Suprapubic skin (tissue), 4 donors: Measurements from ENCODE around the gene TMEM127. TPM values are rescaled to one million over a fixed set of nuclear protein-coding genes. Genes with fewer than 3 reads are reported as not detected.

ENCODE experiments used
- DNase-seq, 2 donors: peaks; one replicate each; pipeline ENCODE4 v3.0.0-alpha.2; 2019; ENCODE audit warnings: low spot score in 2 of 2
- H3K27ac ChIP-seq: fragments of 200-600 bp; sonication (generic); one replicate; pipeline ENCODE4 v1.5.1; 2019
- H3K27me3 ChIP-seq: fragments of 200-600 bp; sonication (generic); one replicate; pipeline ENCODE4 v1.5.1; 2019
- H3K36me3 ChIP-seq: fragments of 200-600 bp; sonication (generic); one replicate; pipeline ENCODE4 v1.5.1; 2019
- H3K4me1 ChIP-seq: fragments of 200-600 bp; sonication (generic); one replicate; pipeline ENCODE4 v1.5.1; 2019
- H3K4me3 ChIP-seq: fragments of 200-600 bp; sonication (generic); one replicate; pipeline ENCODE4 v1.5.1; 2019; ENCODE audit warnings: mild to moderate bottlenecking
- H3K9me3 ChIP-seq: fragments of 200-600 bp; sonication (generic); one replicate; pipeline ENCODE4 v1.5.1; 2019
- EP300 ChIP-seq: sonication (generic); formaldehyde crosslinking; IDR thresholded peaks from one replicate; pipeline ENCODE4 v1.6.1; 2017; ENCODE audit warnings: antibody characterized with exemption
- POLR2A ChIP-seq, 2 donors: fragments of 450-650 bp; IDR thresholded peaks; one replicate each; pipeline ENCODE4 v1.6.1; 2017; ENCODE audit warnings: antibody characterized with exemption in 2 of 2, mild to moderate bottlenecking in 2 of 2, moderate library complexity in 2 of 2
- POLR2AphosphoS5 ChIP-seq, 3 donors: sonication (generic); formaldehyde crosslinking; IDR thresholded peaks; one replicate each; pipeline ENCODE4 v1.6.1; 2017; ENCODE audit warnings: antibody characterized with exemption in 3 of 3
- WGBS: methylation state at CpG from one replicate; pipeline ENCODE4 v1.1.5; 2018; 5-methylcytosine and 5-hydroxymethylcytosine counted together
- total RNA-seq, 4 donors: library from RNA; depleted of rRNA; stranded (reverse); fragments of >200 nt; gene quantifications; one replicate each; pipeline ENCODE4 v1.1.0, GENCODE V29; 2016
- TF ChIP-seq, protein P1 (sequence below), 2 donors: fragments of 200-600 bp in 1 of 2; fragments of 450-650 bp in 1 of 2; sonication (generic) in 1 of 2; IDR thresholded peaks; one replicate each; pipeline ENCODE4 v1.5.1; 2016 to 2019; ENCODE audit warnings: antibody characterized with exemption in 2 of 2, mild to moderate bottlenecking in 1 of 2, moderate library complexity in 1 of 2

The TMEM127 gene
- total RNA-seq, 4 donors from 2014 or later = 39.3 to 66.5 (median 53.9) TPM

DNA sequence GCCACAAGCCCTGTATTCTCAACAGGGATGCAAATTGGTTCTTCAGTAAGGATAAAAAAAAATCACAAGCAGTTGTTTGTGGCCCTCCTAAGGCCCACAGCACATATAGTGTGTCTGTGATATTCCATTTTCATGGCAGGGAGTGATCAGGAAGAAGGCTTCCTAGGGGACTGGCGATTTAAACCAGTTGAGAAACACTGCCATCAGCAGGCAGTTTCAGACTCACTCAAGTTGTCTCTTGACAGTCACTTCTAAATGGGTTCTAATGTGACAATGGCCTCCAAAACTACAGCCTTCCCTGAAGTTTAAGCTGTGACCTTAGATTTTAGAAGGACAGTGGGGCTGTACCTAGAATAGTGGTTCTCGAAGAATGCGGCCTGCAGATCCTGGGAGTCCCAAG, 6.2 kb upstream of the TMEM127 start:
- WGBS = 78% methylated on average over 3 of the region's 3 CpGs
- Histone ChIP-seq H3K27ac (no peak overlapping the region), H3K9me3 (no peaks in the 10 kb centered on the region), H3K36me3 (peaks cover 93% of the 10 kb centered on the region), H3K4me1 (peaks cover 7% of the 10 kb centered on the region), H3K27me3 (no peaks in the 10 kb centered on the region), H3K4me3 (no peak overlapping the region)
- no peak for TF ChIP-seq POLR2A (IDR thresholded peaks at IDR 0.05)
- TF ChIP-seq EP300 = no peak
- TF ChIP-seq POLR2AphosphoS5 (IDR thresholded peaks at IDR 0.05) = no peak
- TF ChIP-seq, protein P1, sequence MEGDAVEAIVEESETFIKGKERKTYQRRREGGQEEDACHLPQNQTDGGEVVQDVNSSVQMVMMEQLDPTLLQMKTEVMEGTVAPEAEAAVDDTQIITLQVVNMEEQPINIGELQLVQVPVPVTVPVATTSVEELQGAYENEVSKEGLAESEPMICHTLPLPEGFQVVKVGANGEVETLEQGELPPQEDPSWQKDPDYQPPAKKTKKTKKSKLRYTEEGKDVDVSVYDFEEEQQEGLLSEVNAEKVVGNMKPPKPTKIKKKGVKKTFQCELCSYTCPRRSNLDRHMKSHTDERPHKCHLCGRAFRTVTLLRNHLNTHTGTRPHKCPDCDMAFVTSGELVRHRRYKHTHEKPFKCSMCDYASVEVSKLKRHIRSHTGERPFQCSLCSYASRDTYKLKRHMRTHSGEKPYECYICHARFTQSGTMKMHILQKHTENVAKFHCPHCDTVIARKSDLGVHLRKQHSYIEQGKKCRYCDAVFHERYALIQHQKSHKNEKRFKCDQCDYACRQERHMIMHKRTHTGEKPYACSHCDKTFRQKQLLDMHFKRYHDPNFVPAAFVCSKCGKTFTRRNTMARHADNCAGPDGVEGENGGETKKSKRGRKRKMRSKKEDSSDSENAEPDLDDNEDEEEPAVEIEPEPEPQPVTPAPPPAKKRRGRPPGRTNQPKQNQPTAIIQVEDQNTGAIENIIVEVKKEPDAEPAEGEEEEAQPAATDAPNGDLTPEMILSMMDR (IDR thresholded peaks at IDR 0.05) = no peak
- no peak for DNase-seq

- Histone ChIP-seq H3K9me3 (no peaks in the 10 kb centered on the region), H3K4me3 (peak overlapping the region; percentile 94), H3K27me3 (no peaks in the 10 kb centered on the region), H3K27ac (no peak overlapping the region), H3K4me1 (peaks cover 38% of the 10 kb centered on the region), H3K36me3 (peaks cover 46% of the 10 kb centered on the region)
- DNase-seq = no peak
- WGBS = 67% methylated on average over 12 of the region's 12 CpGs
- TF ChIP-seq POLR2AphosphoS5 (IDR thresholded peaks at IDR 0.05) = no peak
- TF ChIP-seq, protein P1 (IDR thresholded peaks at IDR 0.05) = peak in 1 of 2 donors; percentile 33
These were observed 1.6 kb upstream of the TMEM127 start for GRCh38 chr2:96267159-96267971.

GRCh38 chr2:96265349-96265839, 403 bp downstream of the TMEM127 start:
- no peak for TF ChIP-seq POLR2AphosphoS5 (IDR thresholded peaks at IDR 0.05)
- no peak for TF ChIP-seq EP300
- TF ChIP-seq, protein P1 (IDR thresholded peaks at IDR 0.05) = no peak
- no peak for TF ChIP-seq POLR2A (IDR thresholded peaks at IDR 0.05)
- H3K4me1 ChIP-seq = peaks cover 57% of the 10 kb centered on the region
- H3K4me3 ChIP-seq = peak overlapping the region; percentile 94
- peaks cover 28% of the 10 kb centered on the region for H3K36me3 ChIP-seq
- DNase-seq = peak; percentile 85 to 88
- H3K9me3 ChIP-seq = no peaks in the 10 kb centered on the region
- WGBS = 0% methylated on average over 13 of the region's 49 CpGs
- peak overlapping the region; percentile 94 for H3K27ac ChIP-seq
- no peaks in the 10 kb centered on the region for H3K27me3 ChIP-seq

DNA sequence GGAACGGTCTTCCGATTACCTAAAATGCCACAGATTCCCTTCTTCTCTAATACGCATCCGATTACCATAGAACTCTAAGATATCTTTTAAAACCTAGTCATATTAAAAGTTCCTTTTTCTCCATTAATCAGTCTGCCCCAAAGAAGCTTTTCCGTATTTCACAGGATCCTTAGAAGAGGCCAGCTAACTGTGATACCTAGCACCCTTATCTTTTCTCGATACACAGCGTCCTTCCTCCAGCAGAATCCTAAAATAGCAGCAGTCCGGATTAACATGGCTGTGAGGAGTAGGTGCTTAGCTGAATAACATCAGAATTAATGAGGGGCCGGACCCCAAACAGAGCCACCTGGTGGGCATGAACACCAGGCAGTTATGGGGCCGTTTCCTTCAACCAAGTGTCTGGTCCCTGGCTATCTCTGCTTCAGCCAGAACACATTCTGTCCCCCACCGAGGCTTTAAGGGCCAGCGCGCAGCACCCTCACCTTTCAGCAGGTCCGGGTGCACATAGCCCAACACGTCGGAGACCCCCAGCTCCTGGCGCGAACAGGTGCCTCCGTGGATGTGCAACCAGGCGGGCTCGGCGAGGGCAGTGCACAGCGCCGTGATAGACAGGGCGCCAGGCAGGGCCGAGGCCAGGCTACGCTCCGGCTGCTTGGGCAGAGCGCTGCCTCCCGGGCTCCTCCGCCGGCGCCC, 995 bp downstream of the TMEM127 start:
- WGBS = 21% methylated on average over 19 of the region's 33 CpGs
- Histone ChIP-seq H3K27me3 (no peaks in the 10 kb centered on the region), H3K4me3 (peak overlapping the region; percentile 94), H3K9me3 (no peaks in the 10 kb centered on the region), H3K4me1 (peaks cover 63% of the 10 kb centered on the region), H3K36me3 (peaks cover 22% of the 10 kb centered on the region), H3K27ac (peak overlapping the region; percentile 94)
- peak in 1 of 2 donors; percentile 76 for DNase-seq
- TF ChIP-seq EP300 = no peak
- TF ChIP-seq, protein P1 (IDR thresholded peaks at IDR 0.05) = peak in 1 of 2 donors; percentile 5

- no peaks in the 10 kb centered on the region for H3K9me3 ChIP-seq
- H3K4me1 ChIP-seq = peaks cover 70% of the 10 kb centered on the region
- H3K36me3 ChIP-seq = peaks cover 15% of the 10 kb centered on the region
- TF ChIP-seq POLR2A (IDR thresholded peaks at IDR 0.05) (no peak), POLR2AphosphoS5 (IDR thresholded peaks at IDR 0.05) (no peak), EP300 (no peak)
- TF ChIP-seq, protein P1 (IDR thresholded peaks at IDR 0.05) = no peak
- H3K27me3 ChIP-seq = no peaks in the 10 kb centered on the region
- H3K4me3 ChIP-seq = peak overlapping the region; percentile 94
- H3K27ac ChIP-seq = no peak overlapping the region
- DNase-seq = no peak
- 62% methylated on average over 4 of the region's 4 CpGs for WGBS
These were observed 1.7 kb downstream of the TMEM127 start for GRCh38 chr2:96264086-96264485.
